IPS-20b (cell line): ENCODE measurements around the gene SPRR1A.

Experiments
- H3K27ac ChIP-seq: one replicate; pipeline ENCODE4 v1.5.1; 2013; ENCODE audit warnings: low read length
- H3K27me3 ChIP-seq: 2 replicates; pipeline ENCODE4 v1.6.1; 2013; ENCODE audit warnings: mild to moderate bottlenecking, low read length, inconsistent platforms; ENCODE audit not compliant: insufficient read depth
- H3K36me3 ChIP-seq: 2 replicates; pipeline ENCODE4 v1.6.1; 2013; ENCODE audit warnings: low read depth, mild to moderate bottlenecking, inconsistent platforms, low read length, moderate library complexity; ENCODE audit not compliant: insufficient read depth
- H3K4me1 ChIP-seq: 2 replicates; pipeline ENCODE4 v1.6.1; 2013; ENCODE audit warnings: mild to moderate bottlenecking, control low read depth, inconsistent platforms, low read length, moderate library complexity; ENCODE audit not compliant: insufficient read depth
- H3K4me3 ChIP-seq: 2 replicates; pipeline ENCODE4 v1.5.1; 2013; ENCODE audit warnings: mild to moderate bottlenecking, low read length, inconsistent platforms
- H3K9ac ChIP-seq: 2 replicates; pipeline ENCODE4 v1.6.1; 2013; ENCODE audit warnings: low read depth, mild to moderate bottlenecking, inconsistent platforms, low read length, moderate library complexity
- H3K9me3 ChIP-seq: 2 replicates; pipeline ENCODE4 v1.6.1; 2013; ENCODE audit warnings: mild to moderate bottlenecking, low read depth, low read length, inconsistent platforms; ENCODE audit not compliant: insufficient read depth

The SPRR1A gene

GRCh38 chr1:152983743-152984142 is at the start of gene SPRR1A:
TSS of gene SPRR1A (plus strand) at chr1:152984081. CDS start at chr1:152985231, 1,150 bp downstream.
- Histone ChIP-seq H3K36me3 (no peaks in the 10 kb centered on the region), H3K9ac (no peak within 1 kb of the TSS), H3K9me3 (no peaks in the 10 kb centered on the region), H3K4me3 (no peak within 1 kb of the TSS), H3K27ac (no peak within 1 kb of the TSS), H3K27me3 (peaks cover 4% of the 10 kb centered on the region; the same call in 1 of the 2 replicates), H3K4me1 (no peaks in the 10 kb centered on the region)

GRCh38 chr1:152940614-152941013 is 43.3 kb upstream of the SPRR1A start:
- no peak overlapping the region for H3K27ac ChIP-seq
- no peaks in the 10 kb centered on the region for H3K27me3 ChIP-seq
- no peaks in the 10 kb centered on the region; the same call in 1 of the 2 replicates for H3K9me3 ChIP-seq
- no peak overlapping the region for H3K4me3 ChIP-seq
- H3K4me1 ChIP-seq, result no peaks in the 10 kb centered on the region
- H3K9ac ChIP-seq, result no peak overlapping the region
- no peaks in the 10 kb centered on the region for H3K36me3 ChIP-seq

GRCh38 chr1:152941037-152941711 is 42.7 kb upstream of the SPRR1A start:
- Histone ChIP-seq H3K4me3 (no peak overlapping the region), H3K27me3 (no peaks in the 10 kb centered on the region), H3K4me1 (no peaks in the 10 kb centered on the region), H3K27ac (no peak overlapping the region), H3K9ac (no peak overlapping the region), H3K9me3 (no peaks in the 10 kb centered on the region; the same call in 1 of the 2 replicates), H3K36me3 (no peaks in the 10 kb centered on the region)

- Histone ChIP-seq H3K27me3 (no peaks in the 10 kb centered on the region), H3K4me3 (no peak overlapping the region), H3K27ac (no peak overlapping the region), H3K9me3 (no peaks in the 10 kb centered on the region; the same call in 1 of the 2 replicates), H3K9ac (no peak overlapping the region), H3K4me1 (no peaks in the 10 kb centered on the region), H3K36me3 (no peaks in the 10 kb centered on the region)
Observed at GRCh38 chr1:152942161-152942560, 41.7 kb upstream of the SPRR1A start.

- no peak overlapping the region for H3K27ac ChIP-seq
- H3K36me3 ChIP-seq, result no peaks in the 10 kb centered on the region
- H3K27me3 ChIP-seq, result no peaks in the 10 kb centered on the region
- no peaks in the 10 kb centered on the region for H3K4me1 ChIP-seq
- no peak overlapping the region for H3K9ac ChIP-seq
- no peaks in the 10 kb centered on the region; the same call in 1 of the 2 replicates for H3K9me3 ChIP-seq
- no peak overlapping the region for H3K4me3 ChIP-seq
Observed at GRCh38 chr1:152946248-152946647, 37.6 kb upstream of the SPRR1A start.

- H3K9me3 ChIP-seq, result no peaks in the 10 kb centered on the region; the same call in 1 of the 2 replicates
- H3K4me1 ChIP-seq, result no peaks in the 10 kb centered on the region
- no peak within 1 kb of the TSS for H3K27ac ChIP-seq
- no peak within 1 kb of the TSS for H3K9ac ChIP-seq
- H3K36me3 ChIP-seq, result no peaks in the 10 kb centered on the region
- no peak within 1 kb of the TSS for H3K4me3 ChIP-seq
- no peaks in the 10 kb centered on the region for H3K27me3 ChIP-seq
Observed at GRCh38 chr1:152946651-152947256, 37.1 kb upstream of the SPRR1A start, which contains the start of gene SPRR5. TSS of gene SPRR5 (plus strand) at chr1:152947206. CDS start at chr1:152948555, 1,349 bp downstream.

- Histone ChIP-seq H3K27ac (no peak overlapping the region), H3K36me3 (no peaks in the 10 kb centered on the region), H3K27me3 (no peaks in the 10 kb centered on the region), H3K9me3 (no peaks in the 10 kb centered on the region; the same call in 1 of the 2 replicates), H3K4me1 (no peaks in the 10 kb centered on the region), H3K9ac (no peak overlapping the region), H3K4me3 (no peak overlapping the region)
Observed at GRCh38 chr1:152951711-152952110, 32.2 kb upstream of the SPRR1A start.

GRCh38 chr1:152953761-152954160 is 30.1 kb upstream of the SPRR1A start:
- Histone ChIP-seq H3K4me3 (no peak overlapping the region), H3K27ac (no peak overlapping the region), H3K4me1 (no peaks in the 10 kb centered on the region), H3K36me3 (no peaks in the 10 kb centered on the region), H3K9me3 (no peaks in the 10 kb centered on the region; the same call in 1 of the 2 replicates), H3K9ac (no peak overlapping the region), H3K27me3 (no peaks in the 10 kb centered on the region)

GRCh38 chr1:152954436-152954835 is 29.4 kb upstream of the SPRR1A start:
- H3K9ac ChIP-seq, result no peak overlapping the region
- H3K27ac ChIP-seq, result no peak overlapping the region
- H3K4me3 ChIP-seq, result no peak overlapping the region
- H3K27me3 ChIP-seq, result no peaks in the 10 kb centered on the region
- no peaks in the 10 kb centered on the region; the same call in 1 of the 2 replicates for H3K9me3 ChIP-seq
- H3K36me3 ChIP-seq, result no peaks in the 10 kb centered on the region
- no peaks in the 10 kb centered on the region for H3K4me1 ChIP-seq

GRCh38 chr1:152957561-152957960 is 26.3 kb upstream of the SPRR1A start:
- Histone ChIP-seq H3K36me3 (no peaks in the 10 kb centered on the region), H3K9ac (no peak overlapping the region), H3K9me3 (no peaks in the 10 kb centered on the region), H3K27me3 (no peaks in the 10 kb centered on the region; the same call in 1 of the 2 replicates), H3K27ac (no peak overlapping the region), H3K4me1 (no peaks in the 10 kb centered on the region), H3K4me3 (no peak overlapping the region)

- Histone ChIP-seq H3K9me3 (no peaks in the 10 kb centered on the region), H3K4me3 (no peak overlapping the region), H3K27me3 (no peaks in the 10 kb centered on the region; the same call in 1 of the 2 replicates), H3K4me1 (no peaks in the 10 kb centered on the region), H3K9ac (no peak overlapping the region), H3K27ac (no peak overlapping the region), H3K36me3 (no peaks in the 10 kb centered on the region)
Observed at GRCh38 chr1:152959273-152959672, 24.6 kb upstream of the SPRR1A start.
